OCI-LY1 (cell line): ENCODE results near the gene IRF2BP2.

Source experiments
- H2AFZ ChIP-seq: fragments of 200-600 bp; sonication (generic), shearing (Covaris generic); 2 replicates; pipeline ENCODE4 v1.6.0; 2014; ENCODE audit warnings: antibody characterized with exemption, mild to moderate bottlenecking, low read length
- H3F3A ChIP-seq: fragments of 200-600 bp; sonication (generic), shearing (Covaris generic); 2 replicates; pipeline ENCODE4 v1.6.0; 2014; ENCODE audit warnings: mild to moderate bottlenecking, antibody characterized with exemption, low read length, moderate library complexity; ENCODE audit not compliant: insufficient read depth
- H3K27ac ChIP-seq: fragments of 200-600 bp; sonication (generic); 2 replicates; pipeline ENCODE4 v1.5.1; 2014; ENCODE audit warnings: low read length, mixed run types, mild to moderate bottlenecking, low read depth; ENCODE audit not compliant: poor library complexity, severe bottlenecking
- H3K27me3 ChIP-seq: fragments of 200-600 bp; sonication (generic); 2 replicates; pipeline ENCODE4 v1.6.0; 2014; ENCODE audit warnings: antibody characterized with exemption, mild to moderate bottlenecking, low read length, moderate library complexity; ENCODE audit not compliant: insufficient read depth
- H3K36me3 ChIP-seq: fragments of 200-600 bp; sonication (generic); 2 replicates; pipeline ENCODE4 v1.6.1; 2014; ENCODE audit warnings: mild to moderate bottlenecking, antibody characterized with exemption, low read length, moderate library complexity, mixed read lengths; ENCODE audit not compliant: insufficient read depth
- H3K4me1 ChIP-seq: fragments of 200-600 bp; sonication (generic); 2 replicates; pipeline ENCODE4 v1.5.1; 2014; ENCODE audit warnings: mild to moderate bottlenecking, low read length, moderate library complexity; ENCODE audit not compliant: insufficient read depth, severe bottlenecking
- H3K4me2 ChIP-seq: fragments of 200-600 bp; sonication (generic), shearing (Covaris generic); 2 replicates; pipeline ENCODE4 v1.6.1; 2014; ENCODE audit warnings: low read length
- H3K4me3 ChIP-seq: fragments of 200-600 bp; sonication (generic); 2 replicates; pipeline ENCODE4 v1.5.1; 2014; ENCODE audit warnings: low read length, low read depth, mild to moderate bottlenecking, mixed read lengths; ENCODE audit not compliant: poor library complexity, severe bottlenecking
- H3K79me2 ChIP-seq: fragments of 200-600 bp; shearing (Covaris generic); 2 replicates; pipeline ENCODE4 v1.6.1; 2016; ENCODE audit warnings: mixed run types, low read length, mixed read lengths; ENCODE audit not compliant: insufficient read depth
- H3K9ac ChIP-seq: fragments of 200-600 bp; sonication (generic), shearing (Covaris generic); 2 replicates; pipeline ENCODE4 v1.6.1; 2014; ENCODE audit warnings: mild to moderate bottlenecking, low read length, mixed read lengths
- H3K9me2 ChIP-seq: fragments of 200-600 bp; sonication (generic), shearing (Covaris generic); 2 replicates; pipeline ENCODE4 v1.6.1; 2014; ENCODE audit warnings: low read depth, mild to moderate bottlenecking, low read length, mixed read lengths
- H3K9me3 ChIP-seq: fragments of 200-600 bp; shearing (Covaris generic); 2 replicates; pipeline ENCODE4 v1.6.1; 2014; ENCODE audit warnings: low read length, mixed read lengths
- H4K20me1 ChIP-seq: fragments of 200-600 bp; sonication (generic), shearing (Covaris generic); 2 replicates; pipeline ENCODE4 v1.6.0; 2016; ENCODE audit warnings: mild to moderate bottlenecking, low read length; ENCODE audit not compliant: insufficient read depth
- EZH2 ChIP-seq: fragments of 200-600 bp; sonication (generic), shearing (Covaris generic); IDR thresholded peaks from 2 replicates; pipeline ENCODE4 v1.8.0; 2017; ENCODE audit warnings: borderline replicate concordance, mixed run types, mild to moderate bottlenecking, antibody characterized with exemption, low read length, moderate library complexity, mixed read lengths
- TF ChIP-seq, protein P1 (sequence below): fragments of 200-600 bp; sonication (generic), shearing (Covaris generic); IDR thresholded peaks from 2 replicates; pipeline ENCODE4 v1.5.1; 2017; ENCODE audit warnings: mild to moderate bottlenecking, antibody characterized with exemption, low read length, moderate library complexity, mixed read lengths

Gene IRF2BP2

DNA sequence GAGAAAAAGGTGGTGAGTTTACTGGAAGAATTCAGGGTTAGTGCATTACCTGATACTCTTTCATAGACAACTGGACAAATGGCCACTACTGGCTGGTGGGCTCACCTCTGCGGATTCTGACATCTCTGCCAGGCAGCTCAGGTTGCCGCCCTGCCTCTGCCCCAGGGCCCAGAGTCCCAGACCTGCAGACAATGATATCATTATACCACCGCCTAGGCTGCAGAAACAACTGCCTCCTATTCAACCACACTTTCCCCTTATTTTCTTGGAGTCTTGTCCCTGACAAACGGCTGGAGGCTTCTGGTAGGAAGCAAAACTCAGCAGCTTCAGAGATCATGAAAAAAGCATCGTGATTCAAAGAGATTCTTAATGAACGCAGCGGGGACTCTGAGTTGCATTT is 37.0 kb downstream of the IRF2BP2 start:
- H4K20me1 ChIP-seq: no peaks in the 10 kb centered on the region
- H3K27me3 ChIP-seq: no peaks in the 10 kb centered on the region
- no peak overlapping the region for H3K27ac ChIP-seq
- H3K4me3 ChIP-seq: no peak overlapping the region
- no peaks in the 10 kb centered on the region for H3K79me2 ChIP-seq
- no peak overlapping the region for H3K4me2 ChIP-seq
- H3K9me3 ChIP-seq: no peaks in the 10 kb centered on the region
- H3F3A ChIP-seq: no peaks in the 10 kb centered on the region
- no peak overlapping the region for H2AFZ ChIP-seq
- no peaks in the 10 kb centered on the region for H3K9me2 ChIP-seq
- no peak for TF ChIP-seq EZH2
- TF ChIP-seq, protein P1, sequence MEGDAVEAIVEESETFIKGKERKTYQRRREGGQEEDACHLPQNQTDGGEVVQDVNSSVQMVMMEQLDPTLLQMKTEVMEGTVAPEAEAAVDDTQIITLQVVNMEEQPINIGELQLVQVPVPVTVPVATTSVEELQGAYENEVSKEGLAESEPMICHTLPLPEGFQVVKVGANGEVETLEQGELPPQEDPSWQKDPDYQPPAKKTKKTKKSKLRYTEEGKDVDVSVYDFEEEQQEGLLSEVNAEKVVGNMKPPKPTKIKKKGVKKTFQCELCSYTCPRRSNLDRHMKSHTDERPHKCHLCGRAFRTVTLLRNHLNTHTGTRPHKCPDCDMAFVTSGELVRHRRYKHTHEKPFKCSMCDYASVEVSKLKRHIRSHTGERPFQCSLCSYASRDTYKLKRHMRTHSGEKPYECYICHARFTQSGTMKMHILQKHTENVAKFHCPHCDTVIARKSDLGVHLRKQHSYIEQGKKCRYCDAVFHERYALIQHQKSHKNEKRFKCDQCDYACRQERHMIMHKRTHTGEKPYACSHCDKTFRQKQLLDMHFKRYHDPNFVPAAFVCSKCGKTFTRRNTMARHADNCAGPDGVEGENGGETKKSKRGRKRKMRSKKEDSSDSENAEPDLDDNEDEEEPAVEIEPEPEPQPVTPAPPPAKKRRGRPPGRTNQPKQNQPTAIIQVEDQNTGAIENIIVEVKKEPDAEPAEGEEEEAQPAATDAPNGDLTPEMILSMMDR: no peak
- no peak overlapping the region for H3K9ac ChIP-seq
- H3K4me1 ChIP-seq: no peaks in the 10 kb centered on the region
- H3K36me3 ChIP-seq: no peaks in the 10 kb centered on the region

DNA sequence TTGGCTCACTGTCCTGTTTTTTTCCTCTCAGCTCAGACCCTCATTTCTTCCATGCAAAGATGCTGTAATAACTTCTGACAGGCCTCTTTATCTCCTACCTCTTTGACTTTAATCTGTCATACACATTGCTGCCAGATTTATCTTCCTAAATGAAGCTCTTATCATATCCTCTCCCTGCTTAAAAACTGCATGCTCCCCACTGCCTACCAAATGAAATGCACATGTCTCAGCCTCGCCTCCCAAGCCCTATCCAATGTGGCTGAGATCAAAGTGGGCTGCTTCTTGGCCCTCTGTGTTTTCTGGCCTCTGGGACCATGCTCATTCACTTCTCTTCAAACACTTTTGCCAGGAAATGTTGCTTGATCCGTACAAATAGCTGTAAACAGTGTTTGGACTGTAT is 38.3 kb downstream of the IRF2BP2 start:
- Histone ChIP-seq H2AFZ (no peak overlapping the region), H4K20me1 (no peaks in the 10 kb centered on the region), H3K79me2 (no peaks in the 10 kb centered on the region), H3K9me3 (no peaks in the 10 kb centered on the region), H3F3A (no peaks in the 10 kb centered on the region), H3K9me2 (no peaks in the 10 kb centered on the region), H3K36me3 (no peaks in the 10 kb centered on the region), H3K27me3 (no peaks in the 10 kb centered on the region; the same call in 1 of the 2 replicates), H3K4me3 (no peak overlapping the region), H3K9ac (no peak overlapping the region), H3K27ac (no peak overlapping the region), H3K4me2 (no peak overlapping the region), H3K4me1 (no peaks in the 10 kb centered on the region)
- TF ChIP-seq, protein P1: no peak
- TF ChIP-seq EZH2: no peak

DNA sequence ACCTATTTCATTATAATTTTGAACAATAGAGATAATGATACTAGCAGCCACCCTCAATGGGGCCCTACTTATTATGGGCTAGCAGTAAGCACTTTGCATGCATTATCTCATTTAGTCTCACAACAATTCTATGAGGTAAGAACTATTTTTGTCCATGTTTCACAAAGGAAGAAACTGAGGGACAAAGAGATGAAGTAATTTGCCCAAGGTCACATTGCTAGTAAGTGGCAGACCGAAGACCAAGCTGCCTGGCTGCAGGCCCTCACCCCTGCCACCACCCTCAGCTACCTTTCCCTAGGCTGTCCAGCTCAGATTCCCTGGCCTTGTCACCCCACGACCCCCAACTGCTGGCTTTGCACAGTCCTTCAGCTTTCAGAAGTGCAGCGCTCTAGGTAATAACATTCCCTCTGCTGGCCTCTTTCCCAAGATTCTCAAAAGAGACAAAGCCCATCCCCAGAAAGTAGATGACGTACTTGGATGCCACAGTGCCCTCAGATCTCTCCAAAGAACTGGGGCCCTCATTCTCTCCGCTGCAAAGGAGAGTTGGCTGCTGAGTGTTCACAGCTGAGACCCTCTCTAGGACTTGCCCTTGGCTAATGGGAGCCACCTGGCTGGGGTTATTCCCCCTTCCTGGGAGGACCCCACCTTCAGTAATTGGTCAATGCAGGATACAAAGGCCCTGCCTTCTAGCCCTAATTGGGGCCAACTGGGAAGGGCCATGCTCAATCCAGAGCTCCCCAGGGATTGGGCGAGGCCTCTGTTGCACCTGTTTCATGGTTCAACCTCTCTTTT is 39.5 kb downstream of the IRF2BP2 start:
- H3K9ac ChIP-seq: no peak overlapping the region
- H3K79me2 ChIP-seq: no peaks in the 10 kb centered on the region
- H3K4me2 ChIP-seq: no peak overlapping the region
- no peaks in the 10 kb centered on the region; the same call in 1 of the 2 replicates for H3K27me3 ChIP-seq
- H2AFZ ChIP-seq: no peak overlapping the region
- TF ChIP-seq, protein P1: no peak
- TF ChIP-seq EZH2: no peak
- no peaks in the 10 kb centered on the region for H4K20me1 ChIP-seq
- H3K4me1 ChIP-seq: no peaks in the 10 kb centered on the region
- H3K4me3 ChIP-seq: no peak overlapping the region
- no peaks in the 10 kb centered on the region for H3K9me3 ChIP-seq
- no peak overlapping the region for H3K27ac ChIP-seq
- no peaks in the 10 kb centered on the region for H3F3A ChIP-seq
- H3K9me2 ChIP-seq: no peaks in the 10 kb centered on the region
- no peaks in the 10 kb centered on the region for H3K36me3 ChIP-seq
